ENCODE results near the gene AQR.

Gene AQR

DNA sequence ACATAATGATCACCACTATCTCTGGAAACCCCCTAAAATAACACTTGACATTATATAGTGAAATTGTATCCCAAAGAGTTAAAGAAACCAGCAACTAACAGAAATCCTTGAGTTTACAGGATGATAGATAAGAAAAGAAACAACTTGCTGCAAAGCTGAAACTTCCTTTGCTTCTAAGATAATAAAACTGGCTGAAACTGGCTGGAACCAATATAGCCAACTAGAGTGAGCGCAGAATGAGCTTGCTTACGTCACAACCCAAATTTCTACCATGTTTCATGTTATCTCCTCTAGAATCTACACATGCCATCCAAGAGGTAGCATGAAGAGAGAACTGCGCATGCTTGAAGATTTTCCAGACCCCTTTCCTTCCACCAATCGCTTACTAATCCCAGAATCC, 90.4 kb downstream of the AQR start:
- no peak for DNase-seq (ENCODE audit: low read depth in 2 of 2)

DNA sequence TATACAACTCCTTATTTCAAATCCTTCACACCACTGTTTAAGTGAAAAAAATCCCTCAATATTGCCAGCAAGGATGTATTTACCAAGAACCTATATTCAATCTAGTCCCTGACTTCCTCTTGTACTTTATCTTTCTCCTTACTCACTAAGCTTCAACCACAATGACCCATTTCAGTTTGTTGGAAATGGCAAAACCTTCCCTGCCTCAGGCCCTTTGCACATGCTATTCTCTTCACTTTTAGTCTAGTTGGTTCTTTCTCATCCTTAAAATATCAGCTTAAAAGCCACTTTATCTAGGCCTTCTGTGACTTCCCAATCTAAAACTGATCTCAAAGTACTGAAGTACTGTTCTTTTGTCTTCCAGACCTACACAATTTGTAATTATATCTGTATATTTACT, 92.9 kb downstream of the AQR start:
- DNase-seq (ENCODE audit: low read depth in 2 of 2): no peak

DNA sequence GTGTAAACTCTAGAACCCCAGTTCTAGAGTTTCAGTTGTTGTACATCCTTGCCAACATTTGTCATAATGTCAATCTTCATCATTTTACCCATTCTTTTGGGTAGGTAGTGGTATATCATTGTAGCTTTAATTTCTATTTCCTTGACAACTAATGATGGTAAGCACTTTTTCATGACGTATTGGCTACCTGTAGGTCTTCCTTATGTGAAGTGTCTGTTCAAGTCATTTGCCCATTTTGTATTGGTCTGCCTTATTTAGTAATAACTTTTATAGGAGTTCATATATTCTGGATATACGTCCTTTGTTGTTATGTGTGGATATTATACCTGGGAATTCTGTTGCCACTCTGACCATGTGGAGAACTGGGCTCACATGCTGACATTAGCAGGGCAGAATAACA, 100.4 kb downstream of the AQR start:
- no peak for DNase-seq (ENCODE audit: low read depth in 2 of 2)

DNA sequence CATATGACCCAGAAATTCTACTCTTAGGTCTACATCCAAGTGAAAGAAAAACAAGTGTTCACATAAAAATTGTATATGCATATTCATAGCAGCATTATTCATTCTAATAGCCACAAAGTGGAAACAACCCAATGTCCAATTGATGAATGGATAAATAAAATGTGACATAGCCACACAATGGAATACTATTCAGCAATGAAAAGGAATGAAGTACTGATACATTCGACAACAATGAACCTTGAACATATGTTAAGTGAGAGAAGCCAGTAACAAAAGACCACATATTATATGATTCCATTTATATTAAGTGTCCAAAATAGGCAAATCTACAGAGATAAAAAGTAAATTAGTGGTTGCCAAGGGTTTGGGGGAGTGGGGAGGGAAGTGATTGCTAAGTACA, 104.0 kb downstream of the AQR start:
- no peak for DNase-seq (ENCODE audit: low read depth in 2 of 2)

DNA sequence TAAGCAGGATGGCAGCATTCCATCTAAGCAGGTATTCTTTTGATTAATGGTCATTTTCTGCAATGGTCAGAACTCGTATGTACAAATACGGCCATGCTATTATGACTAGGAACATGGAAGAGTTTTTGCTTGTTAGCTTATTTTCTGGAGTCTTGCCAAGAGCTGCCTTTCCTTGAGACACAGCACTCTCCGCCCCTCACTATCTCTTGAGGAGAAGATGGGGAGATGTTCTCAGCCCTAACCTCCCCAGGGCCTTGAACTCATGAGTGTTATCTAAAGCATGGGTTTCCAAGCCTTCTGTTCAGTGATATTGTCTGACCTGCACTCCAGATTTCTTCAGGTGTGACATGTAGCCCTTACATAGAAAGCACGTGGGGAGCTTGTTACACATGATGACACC, 108.3 kb downstream of the AQR start:
- DNase-seq (ENCODE audit: low read depth in 2 of 2): no peak

DNA sequence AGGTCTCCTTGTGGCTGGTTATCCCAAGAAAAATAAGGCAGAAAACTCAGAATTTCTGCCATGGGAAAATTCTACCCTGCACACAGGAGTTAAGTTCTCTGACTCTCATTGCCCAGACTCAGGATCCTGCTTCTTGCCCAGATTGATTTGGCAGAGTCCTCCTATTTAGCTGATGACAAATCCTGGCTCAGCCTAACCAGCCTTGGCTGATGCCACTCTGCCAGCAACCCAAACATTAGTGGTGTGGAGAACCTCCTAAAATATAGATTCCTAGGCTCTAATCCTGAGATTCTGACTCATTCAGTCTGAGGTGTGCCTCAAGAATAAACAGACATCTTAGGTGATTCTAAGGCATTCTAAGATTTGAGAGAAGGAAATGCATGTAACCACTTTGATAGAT, 113.6 kb downstream of the AQR start:
- DNase-seq (ENCODE audit: low read depth in 2 of 2): no peak

DNA sequence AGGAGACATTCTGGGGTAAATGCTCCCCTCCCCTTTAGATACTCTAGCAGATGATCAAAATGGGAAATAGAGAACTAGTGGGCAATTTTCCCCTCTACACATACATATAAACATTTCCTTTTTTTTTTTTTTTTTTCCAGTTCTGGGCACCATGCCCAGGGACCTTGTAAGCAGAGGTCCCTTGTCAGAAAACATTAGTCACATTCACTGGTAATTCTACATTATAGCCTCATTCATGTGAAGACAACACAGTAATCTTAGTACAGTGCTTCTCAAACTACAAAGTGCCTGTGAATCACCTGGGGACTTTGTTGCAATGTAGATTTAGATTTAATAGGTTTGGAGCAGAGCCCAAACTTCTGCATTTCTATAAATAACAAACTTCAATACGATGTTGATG, 114.1 kb downstream of the AQR start:
- DNase-seq (ENCODE audit: low read depth in 2 of 2): no peak

DNA sequence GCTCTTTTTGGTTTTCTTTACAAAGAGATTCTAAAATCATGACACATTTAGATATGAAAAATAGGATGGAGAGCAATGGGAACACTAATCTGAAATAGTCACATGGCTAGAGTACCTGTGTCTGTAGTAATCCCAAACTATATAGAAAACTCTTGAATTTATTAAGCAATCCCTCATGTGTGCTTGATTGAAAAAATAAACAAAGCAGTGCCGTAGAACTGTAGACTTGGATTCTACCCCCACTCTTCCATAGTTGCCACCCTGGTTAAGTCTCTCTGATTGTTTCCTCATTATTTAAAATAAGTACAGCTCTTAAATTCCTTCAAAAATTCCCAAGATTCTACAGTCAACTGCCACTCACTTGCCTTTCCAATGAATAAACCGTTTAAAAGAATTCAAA, 115.3 kb downstream of the AQR start:
- DNase-seq (ENCODE audit: low read depth in 2 of 2): no peak

DNA sequence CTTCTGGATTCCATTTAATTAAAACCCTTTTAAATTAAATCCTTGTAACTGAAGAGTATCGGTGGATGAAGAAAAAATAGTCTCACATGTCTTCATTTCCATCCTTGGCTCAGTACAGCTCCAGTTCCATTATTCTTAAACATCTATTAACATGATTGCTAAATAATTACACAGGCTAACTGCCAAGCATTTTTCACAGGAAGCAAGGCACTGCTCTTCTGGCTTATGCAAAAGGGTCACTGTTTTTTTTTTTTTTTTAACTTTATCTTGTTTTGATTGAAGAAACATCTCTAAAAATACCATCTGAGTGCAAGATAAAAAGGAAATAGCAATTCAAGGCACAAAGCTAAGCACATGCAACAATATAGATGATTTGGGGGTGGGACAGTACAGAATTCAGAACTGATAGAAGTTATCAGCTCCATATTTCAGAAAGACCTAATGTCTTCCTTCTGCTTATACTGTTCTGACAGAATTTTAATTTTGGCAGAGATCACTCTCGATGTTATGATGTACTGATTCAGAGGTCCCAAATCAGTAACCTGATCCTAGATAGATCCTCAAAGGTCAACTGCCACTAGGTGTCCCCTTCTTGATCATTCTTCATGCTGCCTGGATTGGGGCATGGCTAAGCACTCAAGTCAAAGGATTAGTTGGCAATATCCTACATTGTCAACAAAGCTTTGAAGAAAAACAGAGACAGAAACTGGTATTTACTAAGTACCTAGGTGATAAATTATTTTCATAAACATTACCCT, 116.4 kb downstream of the AQR start:
- DNase-seq (ENCODE audit: low read depth in 2 of 2): no peak

DNA sequence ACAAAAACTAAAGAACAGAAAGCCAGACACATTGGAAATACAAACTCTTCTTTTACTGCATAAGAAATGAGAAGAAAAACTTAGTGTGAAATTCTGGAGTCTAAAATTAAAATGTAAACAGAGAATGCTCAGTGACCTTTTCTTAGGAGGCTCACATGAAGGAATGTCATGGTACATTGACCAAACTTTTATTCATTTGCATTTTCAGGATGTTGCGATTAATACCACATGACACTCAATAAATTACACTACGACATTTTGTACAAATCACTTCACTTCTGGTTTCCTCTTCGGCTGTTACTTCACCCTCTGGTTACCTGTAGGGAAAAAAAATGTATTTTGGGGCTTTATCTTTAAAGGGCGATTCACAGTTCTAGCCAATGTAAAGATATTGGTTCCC, 117.8 kb downstream of the AQR start:
- DNase-seq (ENCODE audit: low read depth in 2 of 2): no peak

DNA sequence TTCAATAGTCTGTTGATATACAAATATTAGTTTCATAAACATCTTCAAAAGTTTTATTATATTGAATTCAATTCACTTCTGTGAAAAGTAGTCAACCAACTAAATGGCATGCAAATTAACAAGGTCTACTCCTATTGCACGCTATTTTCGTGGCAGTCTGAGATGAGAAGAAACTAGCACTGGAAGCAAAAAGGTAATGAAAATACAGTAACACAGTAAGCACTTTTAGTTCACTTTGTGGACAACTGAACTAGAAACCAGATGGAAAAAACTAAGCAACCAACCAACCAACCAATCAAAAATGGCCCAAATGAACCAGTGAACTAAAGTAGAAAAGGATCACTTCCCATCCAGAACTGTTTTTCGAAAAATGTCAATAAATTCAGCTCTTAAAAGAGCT, 118.5 kb downstream of the AQR start:
- DNase-seq (ENCODE audit: low read depth in 2 of 2): no peak

DNA sequence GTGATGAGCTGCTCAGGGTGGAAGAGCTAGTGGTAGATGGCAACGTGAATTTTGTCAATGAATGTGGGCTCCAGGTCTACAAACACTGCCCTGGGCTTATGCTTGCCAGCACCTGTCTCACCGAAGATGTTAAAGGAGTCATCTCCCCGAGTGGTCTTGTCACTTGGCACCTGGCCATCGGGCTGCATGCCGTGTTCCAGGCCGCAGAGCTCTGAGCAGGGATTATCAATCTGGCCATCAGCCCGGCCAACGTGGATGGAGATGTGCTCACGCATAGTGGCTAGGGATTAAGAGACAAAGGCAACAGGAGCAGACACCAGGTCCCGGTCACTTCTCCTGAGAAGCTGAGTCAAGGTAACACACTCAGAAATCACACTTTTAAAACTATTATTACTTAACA, 119.4 kb downstream of the AQR start:
- DNase-seq (ENCODE audit: low read depth in 2 of 2): no peak

DNA sequence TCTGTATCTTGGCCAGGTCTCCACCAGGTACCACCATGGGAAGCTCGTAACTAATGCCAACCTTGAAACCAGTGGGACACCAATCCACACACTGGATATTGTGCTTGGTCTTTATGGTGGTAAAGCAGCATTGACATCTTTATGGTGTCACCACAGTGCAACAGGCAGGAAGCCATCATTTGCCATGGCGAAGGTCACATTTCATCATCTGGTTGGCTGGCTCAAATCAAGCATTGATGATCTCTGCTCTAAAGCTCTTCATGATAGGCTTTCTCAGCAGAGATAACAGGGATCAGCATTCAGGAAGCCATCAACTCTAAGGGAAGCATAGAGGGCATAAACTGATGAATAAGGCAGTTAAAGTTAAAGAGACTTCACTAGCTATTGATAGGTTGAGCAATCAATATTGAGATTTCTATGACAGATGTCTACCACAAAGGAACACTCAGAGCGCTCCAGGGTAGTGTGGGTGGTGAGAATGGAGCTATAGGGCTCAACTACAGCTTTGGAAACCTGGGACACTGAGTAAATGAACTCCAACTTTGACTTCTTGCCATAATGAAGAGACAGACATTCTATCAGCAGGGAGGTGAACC, 120.1 kb downstream of the AQR start:
- DNase-seq (ENCODE audit: low read depth in 2 of 2): no peak

DNA sequence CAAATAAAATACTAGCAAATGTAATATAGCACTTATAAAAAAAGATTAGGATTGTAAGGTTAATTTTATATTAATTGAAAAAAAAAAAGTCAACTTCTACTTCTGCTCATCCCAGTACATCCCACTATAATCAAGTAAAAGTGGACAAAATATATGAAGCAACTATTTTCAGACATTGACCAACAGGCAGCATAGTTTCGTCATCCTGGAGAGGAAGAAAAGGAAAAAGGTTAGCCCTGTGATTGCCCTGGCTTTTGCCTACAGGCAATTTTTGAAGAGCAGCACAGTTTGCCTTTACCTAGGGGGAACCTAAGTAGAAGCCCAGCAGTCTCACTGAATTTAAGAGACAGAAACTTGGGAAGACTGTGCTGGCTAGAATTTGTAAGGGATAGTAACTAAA, 121.9 kb downstream of the AQR start:
- DNase-seq (ENCODE audit: low read depth in 2 of 2): no peak

DNA sequence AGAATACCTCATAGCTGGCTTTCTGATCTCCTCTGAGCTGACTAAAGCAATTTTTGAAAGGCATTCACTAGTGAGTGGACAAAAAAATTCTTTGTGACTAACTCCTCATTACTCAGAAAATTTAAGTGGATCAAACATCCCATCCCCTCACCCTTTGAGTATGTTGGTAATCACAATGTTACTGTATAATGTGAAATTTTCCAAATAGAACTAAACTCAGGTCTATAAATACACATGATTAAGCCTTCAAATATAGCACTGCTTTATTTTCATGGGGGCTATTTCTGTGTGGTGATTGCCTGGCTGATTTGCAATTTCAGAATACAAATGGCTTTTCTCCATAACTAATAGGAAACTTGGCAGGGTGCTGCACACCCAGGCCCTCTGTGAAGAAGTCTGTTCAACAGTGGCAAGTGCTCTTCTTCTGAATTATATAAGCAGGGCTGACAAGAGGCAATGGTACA, 128.2 kb downstream of the AQR start:
- DNase-seq (ENCODE audit: low read depth in 2 of 2): no peak

DNA sequence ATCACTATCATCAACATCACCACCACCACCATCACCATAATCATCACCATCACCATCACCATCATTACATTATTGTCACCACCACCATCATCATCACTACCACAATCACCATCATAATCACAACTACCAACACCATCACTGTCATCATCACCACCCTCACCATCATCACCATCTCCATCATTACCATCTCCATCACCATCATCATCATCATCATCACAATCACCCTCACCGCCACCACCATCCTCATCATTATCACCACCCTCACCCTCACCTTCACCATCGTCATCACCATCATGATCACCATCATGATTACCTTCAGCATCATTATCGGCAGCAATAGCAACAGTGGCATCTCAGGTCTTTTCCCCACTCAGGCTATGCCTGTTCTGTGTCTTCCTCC, 131.3 kb downstream of the AQR start:
- no peak for DNase-seq (ENCODE audit: low read depth in 2 of 2)

DNA sequence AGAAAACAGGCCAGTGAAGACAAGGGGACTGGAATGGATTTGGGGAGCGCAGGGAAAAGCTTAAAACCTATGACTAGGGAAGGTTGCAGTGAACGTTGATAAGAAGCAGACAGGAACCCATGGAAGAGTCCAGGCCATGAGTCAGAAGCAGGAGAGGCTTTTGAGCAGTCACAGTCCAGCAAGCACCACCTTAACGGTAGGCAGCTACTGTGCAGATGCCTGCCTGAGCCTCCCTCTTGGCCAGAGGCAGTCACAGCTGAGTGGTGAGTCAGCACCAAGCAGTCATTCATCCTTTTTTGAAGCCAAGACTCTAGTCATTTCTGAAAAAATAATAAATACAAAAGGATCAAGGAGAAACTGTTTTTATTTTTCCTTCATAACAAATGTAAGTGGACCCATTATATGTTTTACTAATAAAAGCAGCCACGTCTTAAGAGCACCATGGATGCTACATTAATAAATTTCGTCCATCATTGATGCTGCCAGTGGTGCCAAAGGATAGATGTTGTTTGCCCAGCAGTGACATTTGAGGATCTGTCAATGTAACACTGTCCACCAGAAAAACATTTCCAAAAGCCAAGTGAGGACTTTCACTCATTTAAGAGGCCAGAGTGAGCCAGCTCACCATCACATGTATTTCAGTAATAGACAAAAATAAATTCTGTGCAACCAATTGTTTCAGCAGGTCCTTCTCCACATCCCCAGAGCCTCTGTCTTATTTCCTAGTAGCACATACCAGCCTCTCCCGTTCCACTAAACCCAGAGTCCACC, 132.1 kb downstream of the AQR start:
- no peak for DNase-seq (ENCODE audit: low read depth in 2 of 2)

DNA sequence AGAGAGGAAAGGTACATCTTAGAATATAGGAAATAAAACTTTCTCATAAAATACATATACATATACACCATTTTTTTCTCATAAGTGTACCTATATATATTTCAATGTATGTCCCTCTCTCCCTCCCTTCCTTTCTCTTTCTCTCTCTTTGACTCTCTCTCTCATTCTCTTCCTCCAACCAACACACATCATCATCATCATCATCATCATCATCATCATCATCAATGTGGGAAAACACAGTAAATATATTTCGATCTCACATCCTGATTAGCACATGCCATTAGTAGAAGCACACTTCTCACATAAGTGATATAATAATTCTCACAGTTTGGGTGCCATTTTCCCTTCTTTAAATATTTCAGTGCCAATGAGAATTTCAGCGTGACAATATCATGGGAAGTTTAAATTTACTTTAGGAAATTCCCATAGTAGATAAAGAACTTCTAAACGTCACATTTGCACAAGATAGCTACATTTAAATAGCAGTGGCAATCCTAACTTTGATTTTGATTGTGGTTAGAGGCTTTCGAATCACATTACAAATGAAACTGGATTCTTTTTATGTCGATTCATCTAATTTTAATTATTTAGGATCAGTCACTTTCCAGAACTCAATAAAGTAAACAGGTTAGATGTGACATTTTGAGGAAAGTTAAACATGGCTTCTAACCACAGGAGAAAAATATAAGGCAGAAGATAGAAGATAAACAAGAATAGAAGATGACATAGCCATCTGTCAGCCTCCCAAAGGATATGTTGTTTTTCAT, 141.2 kb downstream of the AQR start:
- no peak for DNase-seq (ENCODE audit: low read depth in 2 of 2)

DNA sequence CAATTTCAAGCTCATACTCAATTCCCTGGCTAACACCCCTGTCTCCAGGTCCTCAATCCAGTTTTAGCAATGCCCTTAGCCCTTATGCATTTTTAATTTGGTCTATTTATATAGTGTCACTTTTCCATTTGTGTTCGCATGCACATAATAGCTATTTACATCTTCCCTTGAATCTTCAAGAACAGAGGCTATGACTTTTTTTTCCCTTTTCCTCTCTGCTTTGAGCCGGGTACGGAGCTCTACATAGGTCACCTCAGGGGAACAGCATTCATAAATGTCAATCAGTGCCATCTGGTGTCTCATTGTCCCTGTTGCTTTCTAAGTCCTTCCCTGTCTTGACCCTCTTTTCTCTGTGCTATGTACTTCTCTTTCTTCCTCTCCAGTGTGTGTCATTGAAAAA, 147.7 kb downstream of the AQR start:
- DNase-seq (ENCODE audit: low read depth in 2 of 2): no peak

DNA sequence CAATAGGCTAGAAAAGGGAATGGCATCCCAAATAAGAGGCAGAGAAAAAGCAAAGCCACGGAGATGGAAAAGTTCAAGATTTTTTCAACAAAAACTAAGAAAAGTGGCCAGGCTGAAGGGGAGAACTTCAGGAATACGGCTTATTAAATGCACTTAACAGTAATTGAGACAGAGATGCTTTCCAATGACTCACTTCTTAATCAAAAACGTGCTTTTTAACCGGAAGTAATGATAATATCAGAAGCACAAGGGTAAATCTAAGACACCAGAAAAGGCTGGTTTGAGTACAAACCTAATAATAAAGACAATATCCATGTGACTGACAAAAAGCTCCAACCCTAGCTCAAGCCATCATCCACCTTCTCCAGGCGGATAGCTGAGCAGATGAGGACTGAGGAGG, 149.4 kb downstream of the AQR start:
- no peak for DNase-seq (ENCODE audit: low read depth in 2 of 2)

DNA sequence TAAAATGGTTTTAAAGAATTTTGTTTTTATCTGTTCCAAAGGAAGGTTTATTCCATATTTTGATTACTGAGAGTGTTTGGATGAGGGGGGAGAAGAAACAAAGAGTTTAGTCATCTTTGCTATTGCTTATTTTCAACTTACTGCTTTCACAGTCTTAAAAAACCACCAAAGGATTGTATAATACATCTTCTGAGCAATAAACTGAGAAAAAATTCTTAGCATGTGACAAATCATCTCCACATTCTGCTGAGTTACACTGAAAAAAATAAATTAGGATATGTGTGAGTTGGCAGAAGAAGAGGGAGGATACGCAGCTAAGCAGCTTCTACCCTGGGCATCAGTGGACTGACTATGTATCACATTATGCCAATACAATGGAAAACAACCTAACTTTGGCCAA, 151.0 kb downstream of the AQR start:
- no peak for DNase-seq (ENCODE audit: low read depth in 2 of 2)

DNA sequence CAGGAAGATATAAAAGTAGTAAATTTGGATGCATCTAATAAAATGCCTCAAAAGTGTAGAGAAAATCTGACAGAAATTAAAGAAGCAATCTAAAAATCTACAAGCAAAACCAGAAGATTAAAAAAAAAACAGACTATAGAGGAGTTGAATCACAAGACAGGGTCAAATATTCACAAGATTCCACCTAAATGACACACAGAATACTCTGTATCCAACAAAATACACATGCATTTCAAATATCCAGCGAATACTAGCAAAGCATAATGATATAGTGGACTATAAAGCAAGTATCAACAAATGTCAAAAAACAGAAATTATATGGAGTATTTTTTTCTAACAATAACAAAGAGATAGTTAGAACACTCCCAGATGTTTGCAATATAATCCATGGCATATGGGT, 153.7 kb downstream of the AQR start:
- no peak for DNase-seq (ENCODE audit: low read depth in 2 of 2)

All from stimulated activated CD8-positive, alpha-beta memory T cell treated with anti-CD3 and anti-CD28 coated beads, Interleukin-2, amount 100 ng/mL, for 48 hours (primary cell).